HCT116 (cell line): ENCODE results near the gene IGFN1. TPM values are rescaled to one million over a fixed set of nuclear protein-coding genes. Genes with fewer than 3 reads are reported as not detected.
A peak's percentile ranks its signal among the peaks of the same experiment; 100 is the strongest.

Source experiments
- ATAC-seq: fragments of 200-7000 bp; cut with Tn5 transposase; 2 replicates; pipeline ENCODE4 v1.9.1; 2020; ENCODE audit warnings: mild to moderate bottlenecking, moderate library complexity
- BruUV-seq: library from RNA; stranded (reverse); fragments of 400-500 nt; replicated peaks from 2 replicates; lab custom pipeline; 2021; lab: Mats Ljungman, UMichigan
- CTCF ChIA-PET: fragments of 300-600 bp; sonication (Branson Sonifier 250); formaldehyde crosslinking; loops from one replicate; lab custom pipeline; 2021; ENCODE audit warnings: antibody characterized with exemption; lab: Charles Lee
- POLR2A ChIA-PET: fragments of 300-600, 350-600 bp; sonication (Branson Sonifier 250); formaldehyde crosslinking; loops from one replicate; lab custom pipeline; 2021; ENCODE audit warnings: antibody characterized with exemption; lab: Charles Lee
- RAD21 ChIA-PET, 2 experiments: fragments of 300-600 bp; sonication (Branson Sonifier 250); formaldehyde crosslinking; loops; one replicate each; lab custom pipeline; 2023; ENCODE audit warnings: low total read pairs in 2 of 2; ENCODE audit not compliant: uncharacterized antibody in 2 of 2, unreplicated experiment in 2 of 2, low non-redundant PET in 1 of 2; lab: Charles Lee
- DNase-seq: peaks from one replicate; pipeline ENCODE4 v3.0.0-alpha.2; 2010; ENCODE audit warnings: low read depth, low spot score
- H2AFZ ChIP-seq: fragments of 200-600 bp; shearing (Covaris generic), sonication (generic); 2 replicates; pipeline ENCODE4 v1.6.1; 2017; ENCODE audit warnings: low read depth, mixed run types, mixed read lengths, antibody characterized with exemption, low read length; ENCODE audit not compliant: poor library complexity, severe bottlenecking
- H3K27ac ChIP-seq: 2 replicates; pipeline ENCODE4 v1.5.1; 2012; ENCODE audit warnings: low read depth, low read length
- H3K27me3 ChIP-seq: fragments of 200-600 bp; sonication (generic); 2 replicates; pipeline ENCODE4 v1.6.1; 2016; ENCODE audit warnings: mixed run types, low read length, mixed read lengths; ENCODE audit not compliant: insufficient read depth
- H3K36me3 ChIP-seq, 2 experiments: fragments of 200-500 bp in 1 of 2; fragments of 200-600 bp in 1 of 2; sonication (Bioruptor generic) in 1 of 2; sonication (generic) in 1 of 2; 2 replicates each; pipeline versions ENCODE4 v1.5.1 to v1.6.1; 2014 to 2016; ENCODE audit warnings: low read length in 2 of 2, inconsistent platforms in 1 of 2, mixed read lengths in 1 of 2, mixed run types in 1 of 2; ENCODE audit not compliant: insufficient read depth in 2 of 2, control insufficient read depth in 1 of 2
- H3K4me1 ChIP-seq, 2 experiments: fragments of 200-600 bp in 1 of 2; sonication (generic) in 1 of 2; 2 replicates each; pipeline versions ENCODE4 v1.5.1 to v1.6.1; 2012 to 2017; ENCODE audit warnings: low read length in 2 of 2, inconsistent platforms in 1 of 2, mild to moderate bottlenecking in 1 of 2, mixed read lengths in 1 of 2, mixed run types in 1 of 2, moderate library complexity in 1 of 2; ENCODE audit not compliant: insufficient read depth in 2 of 2, control insufficient read depth in 1 of 2
- H3K4me2 ChIP-seq: fragments of 200-600 bp; sonication (generic); 2 replicates; pipeline ENCODE4 v1.6.1; 2017; ENCODE audit warnings: mixed run types, low read length, mixed read lengths
- H3K4me3 ChIP-seq, 2 experiments: fragments of 200-600 bp in 1 of 2; sonication (generic) in 1 of 2; replicated peaks in 1 of 2; 2 replicates each; pipeline ENCODE4 v1.5.1; 2011 to 2016; ENCODE audit warnings: low read length in 2 of 2, control low read depth in 1 of 2, low read depth in 1 of 2, mild to moderate bottlenecking in 1 of 2, mixed read lengths in 1 of 2, mixed run types in 1 of 2
- H3K79me2 ChIP-seq: fragments of 200-600 bp; sonication (generic); 2 replicates; pipeline ENCODE4 v1.6.1; 2017; ENCODE audit warnings: mild to moderate bottlenecking, mixed run types, low read length, moderate library complexity, mixed read lengths; ENCODE audit not compliant: insufficient read depth
- H3K9ac ChIP-seq: fragments of 200-600 bp; sonication (generic); 2 replicates; pipeline ENCODE4 v1.6.1; 2016; ENCODE audit warnings: low read length, mixed read lengths
- H3K9me2 ChIP-seq: fragments of 200-600 bp; sonication (generic), shearing (Covaris generic); 2 replicates; pipeline ENCODE4 v1.6.1; 2017; ENCODE audit warnings: mixed run types, mild to moderate bottlenecking, moderate library complexity; ENCODE audit not compliant: insufficient read depth
- H3K9me3 ChIP-seq, 2 experiments: fragments of 200-500 bp in 1 of 2; fragments of 200-600 bp in 1 of 2; sonication (Bioruptor generic) in 1 of 2; sonication (generic) in 1 of 2; 2 replicates each; pipeline ENCODE4 v1.6.1; 2014 to 2017; ENCODE audit warnings: low read length in 2 of 2, mixed read lengths in 2 of 2, inconsistent platforms in 1 of 2, low read depth in 1 of 2, mild to moderate bottlenecking in 1 of 2, mixed run types in 1 of 2, moderate library complexity in 1 of 2; ENCODE audit not compliant: control insufficient read depth in 1 of 2, insufficient read depth in 1 of 2
- H4K20me1 ChIP-seq: fragments of 200-600 bp; sonication (generic), shearing (Covaris generic); 2 replicates; pipeline ENCODE4 v1.6.1; 2017; ENCODE audit warnings: mixed run types, mild to moderate bottlenecking, moderate library complexity; ENCODE audit not compliant: insufficient read depth
- CTCF ChIP-seq, 3 experiments: fragments of 200-600 bp in 1 of 3; sonication (generic) in 1 of 3; IDR thresholded peaks in 2 of 3; conservative IDR thresholded peaks in 1 of 3; 2 replicates each; pipeline ENCODE4 v1.5.1; 2012 to 2017; ENCODE audit warnings: low read depth in 2 of 3, low read length in 2 of 3, antibody characterized with exemption in 1 of 3, borderline replicate concordance in 1 of 3, control low read depth in 1 of 3, mild to moderate bottlenecking in 1 of 3, mixed read lengths in 1 of 3, mixed run types in 1 of 3, moderate library complexity in 1 of 3; ENCODE audit not compliant: insufficient read depth in 1 of 3
- RAD21 ChIP-seq: IDR thresholded peaks from 2 replicates; pipeline ENCODE4 v1.6.1; 2012; ENCODE audit warnings: low read depth, mild to moderate bottlenecking
- SP1 ChIP-seq: IDR thresholded peaks from 2 replicates; pipeline ENCODE4 v1.6.1; 2012; ENCODE audit warnings: low read depth
- intact Hi-C: fragments of 100-400 bp; cut with micrococcal nuclease; formaldehyde crosslinking; loops from 2 replicates; pipeline ENCODE4 v1.10.0; 2022
- total RNA-seq: library from RNA; stranded (reverse); gene quantifications from one replicate; pipeline ENCODE4 v1.2.1, GENCODE V29; 2021; ENCODE audit not compliant: unreplicated experiment

Gene IGFN1
- total RNA-seq, 1 experiment from 2014 or later: not detected

GRCh38 chr1:201254625-201255478, 64.2 kb downstream of the IGFN1 start:
- no peak overlapping the region for H2AFZ ChIP-seq
- H4K20me1 ChIP-seq: no peaks in the 10 kb centered on the region
- no peak overlapping the region for H3K9ac ChIP-seq
- DNase-seq: peak; percentile 27
- peak; percentile 84 for ATAC-seq
- H3K79me2 ChIP-seq: no peaks in the 10 kb centered on the region
- POLR2A ChIA-PET: no interaction called here
- intact Hi-C loops: loop anchor here (1.0 kb wide), 3 partner anchors 54 to 106 kb away; no protein-coding TSS in a partner anchor
- H3K27me3 ChIP-seq: no peaks in the 10 kb centered on the region
- H3K9me2 ChIP-seq: no peaks in the 10 kb centered on the region
- no TSS peak for BruUV-seq
- CTCF ChIA-PET: interaction anchor here (0.7 to 2.2 kb wide), 8 partner anchors 8 to 181 kb away, joined by 3 to 31 read pairs (median 4); no protein-coding TSS in a partner anchor
- H3K36me3 ChIP-seq: no peaks in the 10 kb centered on the region
- RAD21 ChIA-PET: interaction anchor here (0.6 to 2.2 kb wide), 7 partner anchors 53 to 107 kb away, joined by 3 to 10 read pairs (median 3); no protein-coding TSS in a partner anchor
- H3K27ac ChIP-seq: no peak overlapping the region; the same call in 1 of the 2 replicates
- peaks cover 7 to 11% of the 10 kb centered on the region in 2 experiments; a peak in 3 of 4 replicates for H3K4me1 ChIP-seq
- no peak overlapping the region for H3K4me3 ChIP-seq
- no peak overlapping the region for H3K4me2 ChIP-seq
- TF ChIP-seq SP1 (no peak), CTCF (IDR thresholded peaks at IDR 0.05 in 2 of 3, conservative IDR thresholded peaks at IDR 0.05 in 1 of 3; ENCODE audit: borderline replicate concordance in 1 of 3, insufficient read depth in 1 of 3, low read depth in 2 of 3, low read length in 2 of 3) (peak; percentile 96 to 97 (median 97)), RAD21 (peak; percentile 100)
- H3K9me3 ChIP-seq: no peaks in the 10 kb centered on the region
